ENCODE results near the gene CDK12. TPM values are rescaled to one million over a fixed set of nuclear protein-coding genes. Genes with fewer than 3 reads are reported as not detected.

The CDK12 gene
- total RNA-seq, 1 donor from 2014 or later = 49.8 TPM

DNA sequence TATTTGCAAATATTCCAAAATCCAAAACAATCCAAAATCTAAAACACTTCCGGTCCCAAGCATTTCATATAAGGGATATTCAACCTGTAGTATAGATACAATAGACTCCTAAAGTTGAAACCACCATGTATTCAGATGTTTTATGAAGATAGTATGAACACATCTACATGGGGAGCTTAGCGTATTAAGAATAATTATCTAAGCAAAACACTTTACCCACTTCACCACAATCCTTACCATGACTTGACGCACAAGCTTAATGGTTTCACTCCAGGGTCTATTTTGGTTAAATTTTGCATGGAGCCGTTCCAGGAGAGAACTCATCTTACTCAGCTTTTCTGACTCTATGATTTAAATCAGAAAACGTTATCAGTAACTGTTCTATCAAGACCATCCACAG is 13.7 kb upstream of the CDK12 start:
- H3K4me3 Mint-ChIP-seq (ENCODE audit: unreplicated experiment) = no peak overlapping the region
- TF ChIP-seq, protein P1, sequence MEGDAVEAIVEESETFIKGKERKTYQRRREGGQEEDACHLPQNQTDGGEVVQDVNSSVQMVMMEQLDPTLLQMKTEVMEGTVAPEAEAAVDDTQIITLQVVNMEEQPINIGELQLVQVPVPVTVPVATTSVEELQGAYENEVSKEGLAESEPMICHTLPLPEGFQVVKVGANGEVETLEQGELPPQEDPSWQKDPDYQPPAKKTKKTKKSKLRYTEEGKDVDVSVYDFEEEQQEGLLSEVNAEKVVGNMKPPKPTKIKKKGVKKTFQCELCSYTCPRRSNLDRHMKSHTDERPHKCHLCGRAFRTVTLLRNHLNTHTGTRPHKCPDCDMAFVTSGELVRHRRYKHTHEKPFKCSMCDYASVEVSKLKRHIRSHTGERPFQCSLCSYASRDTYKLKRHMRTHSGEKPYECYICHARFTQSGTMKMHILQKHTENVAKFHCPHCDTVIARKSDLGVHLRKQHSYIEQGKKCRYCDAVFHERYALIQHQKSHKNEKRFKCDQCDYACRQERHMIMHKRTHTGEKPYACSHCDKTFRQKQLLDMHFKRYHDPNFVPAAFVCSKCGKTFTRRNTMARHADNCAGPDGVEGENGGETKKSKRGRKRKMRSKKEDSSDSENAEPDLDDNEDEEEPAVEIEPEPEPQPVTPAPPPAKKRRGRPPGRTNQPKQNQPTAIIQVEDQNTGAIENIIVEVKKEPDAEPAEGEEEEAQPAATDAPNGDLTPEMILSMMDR (IDR thresholded peaks at IDR 0.05; ENCODE audit: partially characterized antibody, unreplicated experiment) = no peak
- H3K36me3 Mint-ChIP-seq (ENCODE audit: unreplicated experiment) = peaks cover 8% of the 10 kb centered on the region
- H3K9me3 Mint-ChIP-seq (ENCODE audit: unreplicated experiment) = peaks cover 2% of the 10 kb centered on the region
- no peak for DNase-seq
- peaks cover 3% of the 10 kb centered on the region for H3K4me1 Mint-ChIP-seq (ENCODE audit: low read depth, unreplicated experiment)
- peaks cover 2% of the 10 kb centered on the region for H3K27me3 Mint-ChIP-seq (ENCODE audit: unreplicated experiment)
- H3K27ac Mint-ChIP-seq (ENCODE audit: unreplicated experiment) = no peak overlapping the region

DNA sequence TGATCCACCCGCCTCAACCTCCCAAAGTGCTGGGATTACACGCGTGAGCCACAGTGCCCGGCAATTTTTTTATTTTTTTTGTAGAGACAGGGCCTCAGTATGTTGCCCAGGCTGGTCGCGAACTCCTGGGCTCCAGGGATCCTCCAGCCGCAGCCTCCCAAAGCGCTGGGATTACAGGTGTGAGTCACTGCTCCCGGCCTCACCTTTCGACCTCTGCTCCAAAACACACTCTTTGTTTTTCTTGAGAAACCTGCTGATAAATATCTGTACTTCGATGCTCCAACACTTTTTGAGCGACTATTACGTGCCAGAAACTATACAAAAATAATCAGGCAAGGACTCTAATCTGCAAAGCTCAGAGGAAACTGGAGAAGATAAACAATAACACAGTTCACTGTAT is 11.2 kb upstream of the CDK12 start:
- Mint-ChIP-seq H3K4me1 (ENCODE audit: low read depth, unreplicated experiment) (peaks cover 3% of the 10 kb centered on the region), H3K27me3 (ENCODE audit: unreplicated experiment) (peaks cover 2% of the 10 kb centered on the region), H3K9me3 (ENCODE audit: unreplicated experiment) (no peaks in the 10 kb centered on the region), H3K36me3 (ENCODE audit: unreplicated experiment) (no peaks in the 10 kb centered on the region), H3K4me3 (ENCODE audit: unreplicated experiment) (peak overlapping the region; percentile 95), H3K27ac (ENCODE audit: unreplicated experiment) (peak overlapping the region; percentile 96)
- no peak for DNase-seq
- TF ChIP-seq, protein P1 (IDR thresholded peaks at IDR 0.05; ENCODE audit: partially characterized antibody, unreplicated experiment) = no peak

DNA sequence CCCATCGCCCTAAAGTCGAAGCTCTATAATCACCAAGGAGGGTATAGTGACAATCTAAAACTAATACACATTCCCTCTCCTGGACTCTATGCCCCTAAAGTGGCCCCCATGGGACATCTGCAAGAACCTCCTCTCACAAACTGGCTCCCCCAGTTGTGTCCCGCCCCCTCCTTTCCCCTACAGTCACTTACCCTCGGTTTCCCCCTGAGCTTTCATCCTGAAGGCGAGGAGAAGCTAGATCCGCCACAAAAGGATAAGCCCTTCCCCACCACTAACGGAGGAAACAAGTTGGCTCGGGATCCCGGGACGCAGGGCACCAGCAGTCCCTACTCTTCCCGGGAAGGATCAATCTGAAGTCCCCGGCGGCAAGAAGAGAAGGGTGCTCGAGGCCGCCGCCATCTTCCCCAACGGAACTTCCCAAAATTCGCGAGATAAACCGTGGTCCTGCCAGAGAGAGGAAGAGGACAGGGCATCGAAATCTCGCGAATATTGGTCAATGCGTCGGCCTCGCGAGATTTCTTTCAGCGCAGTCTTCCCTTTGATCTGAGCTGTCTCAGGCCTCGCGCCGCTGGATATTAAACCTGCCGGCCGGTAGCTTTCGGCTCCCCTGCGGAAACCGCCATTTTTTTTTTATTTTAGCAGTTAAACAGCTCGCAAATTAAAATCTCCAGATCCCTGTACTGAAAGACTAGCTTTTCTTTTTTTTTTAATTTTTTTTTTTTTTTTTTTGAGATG is 10.3 kb upstream of the CDK12 start, which contains the start of gene MED1:
TSS of gene MED1 (minus strand) at position 417 of the 735 bp plus-strand sequence. CDS start at position 216, 201 bp downstream.
- H3K4me1 Mint-ChIP-seq (ENCODE audit: low read depth, unreplicated experiment) = peaks cover 3% of the 10 kb centered on the region
- H3K4me3 Mint-ChIP-seq (ENCODE audit: unreplicated experiment) = peak within 1 kb of the TSS; percentile 95
- DNase-seq = peak; percentile 93
- H3K36me3 Mint-ChIP-seq (ENCODE audit: unreplicated experiment) = no peaks in the 10 kb centered on the region
- TF ChIP-seq, protein P1 (IDR thresholded peaks at IDR 0.05; ENCODE audit: partially characterized antibody, unreplicated experiment) = no peak
- H3K9me3 Mint-ChIP-seq (ENCODE audit: unreplicated experiment) = peaks cover 1% of the 10 kb centered on the region
- peak within 1 kb of the TSS; percentile 96 for H3K27ac Mint-ChIP-seq (ENCODE audit: unreplicated experiment)
- H3K27me3 Mint-ChIP-seq (ENCODE audit: unreplicated experiment) = peaks cover 2% of the 10 kb centered on the region

DNA sequence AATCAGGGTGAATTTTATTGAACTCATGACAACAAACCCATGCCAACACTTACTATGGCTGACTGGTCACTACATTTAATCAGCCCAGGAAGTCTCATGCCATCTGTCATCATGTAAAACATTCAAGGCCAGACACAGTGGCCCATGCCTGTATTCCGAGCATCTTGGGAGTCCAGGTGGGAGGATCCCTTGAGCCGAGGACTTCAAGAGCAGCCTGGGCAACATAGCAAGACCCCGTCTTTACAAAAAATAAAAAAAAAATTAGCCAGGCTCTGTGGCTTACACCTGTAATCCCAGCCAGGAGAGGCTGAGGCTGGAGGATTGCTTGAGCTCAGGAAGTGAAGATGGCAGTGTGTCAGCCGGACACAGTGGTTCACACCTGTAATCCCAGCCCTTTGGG is 5.4 kb upstream of the CDK12 start:
- no peaks in the 10 kb centered on the region for H3K36me3 Mint-ChIP-seq (ENCODE audit: unreplicated experiment)
- H3K4me1 Mint-ChIP-seq (ENCODE audit: low read depth, unreplicated experiment) = no peaks in the 10 kb centered on the region
- peaks cover 3% of the 10 kb centered on the region for H3K27me3 Mint-ChIP-seq (ENCODE audit: unreplicated experiment)
- no peak for DNase-seq
- TF ChIP-seq, protein P1 (IDR thresholded peaks at IDR 0.05; ENCODE audit: partially characterized antibody, unreplicated experiment) = no peak
- H3K27ac Mint-ChIP-seq (ENCODE audit: unreplicated experiment) = no peak overlapping the region
- H3K9me3 Mint-ChIP-seq (ENCODE audit: unreplicated experiment) = peaks cover 3% of the 10 kb centered on the region
- no peak overlapping the region for H3K4me3 Mint-ChIP-seq (ENCODE audit: unreplicated experiment)

DNA sequence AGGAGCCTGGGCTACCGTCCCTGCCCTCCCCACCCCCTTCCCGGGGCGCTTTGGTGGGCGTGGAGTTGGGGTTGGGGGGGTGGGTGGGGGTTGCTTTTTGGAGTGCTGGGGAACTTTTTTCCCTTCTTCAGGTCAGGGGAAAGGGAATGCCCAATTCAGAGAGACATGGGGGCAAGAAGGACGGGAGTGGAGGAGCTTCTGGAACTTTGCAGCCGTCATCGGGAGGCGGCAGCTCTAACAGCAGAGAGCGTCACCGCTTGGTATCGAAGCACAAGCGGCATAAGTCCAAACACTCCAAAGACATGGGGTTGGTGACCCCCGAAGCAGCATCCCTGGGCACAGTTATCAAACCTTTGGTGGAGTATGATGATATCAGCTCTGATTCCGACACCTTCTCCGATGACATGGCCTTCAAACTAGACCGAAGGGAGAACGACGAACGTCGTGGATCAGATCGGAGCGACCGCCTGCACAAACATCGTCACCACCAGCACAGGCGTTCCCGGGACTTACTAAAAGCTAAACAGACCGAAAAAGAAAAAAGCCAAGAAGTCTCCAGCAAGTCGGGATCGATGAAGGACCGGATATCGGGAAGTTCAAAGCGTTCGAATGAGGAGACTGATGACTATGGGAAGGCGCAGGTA is 762 bp downstream of the CDK12 start:
- DNase-seq = no peak
- peaks cover 10% of the 10 kb centered on the region for H3K4me1 Mint-ChIP-seq (ENCODE audit: low read depth, unreplicated experiment)
- H3K4me3 Mint-ChIP-seq (ENCODE audit: unreplicated experiment) = peak overlapping the region; percentile 95
- H3K36me3 Mint-ChIP-seq (ENCODE audit: unreplicated experiment) = no peaks in the 10 kb centered on the region
- H3K9me3 Mint-ChIP-seq (ENCODE audit: unreplicated experiment) = peaks cover 8% of the 10 kb centered on the region
- TF ChIP-seq, protein P1 (IDR thresholded peaks at IDR 0.05; ENCODE audit: partially characterized antibody, unreplicated experiment) = no peak
- H3K27me3 Mint-ChIP-seq (ENCODE audit: unreplicated experiment) = peaks cover 6% of the 10 kb centered on the region
- peak overlapping the region; percentile 83 for H3K27ac Mint-ChIP-seq (ENCODE audit: unreplicated experiment)

All from glutamatergic neuron (in vitro differentiated cells).